Neural cell (in vitro differentiated cells): Measurements from ENCODE around the gene EBF3. TPM values are rescaled to one million over a fixed set of nuclear protein-coding genes. Genes with fewer than 3 reads are reported as not detected.
A peak's percentile ranks its signal among the peaks of the same experiment; 100 is the strongest.

Source experiments
- H2AFZ ChIP-seq: fragments of 200-600, 300-800 bp; sonication (generic), shearing (Covaris generic); 2 replicates; pipeline ENCODE4 v1.6.0; 2014; ENCODE audit warnings: low read depth, mild to moderate bottlenecking, antibody characterized with exemption, low read length, moderate library complexity
- H3F3A ChIP-seq: fragments of 200-600 bp; shearing (Covaris generic); 2 replicates; pipeline ENCODE4 v1.6.1; 2016; ENCODE audit warnings: mild to moderate bottlenecking, moderate library complexity, mixed read lengths, antibody characterized with exemption, low read length; ENCODE audit not compliant: insufficient read depth, poor library complexity, severe bottlenecking
- H3K27ac ChIP-seq: fragments of 200-600, 300-800 bp; sonication (generic), shearing (Covaris generic); 2 replicates; pipeline ENCODE4 v1.5.1; 2014; ENCODE audit warnings: mild to moderate bottlenecking, low read length, moderate library complexity
- H3K27me3 ChIP-seq: fragments of 300-800, 200-600 bp; sonication (generic), shearing (Covaris generic); 2 replicates; pipeline ENCODE4 v1.6.0; 2014; ENCODE audit warnings: mild to moderate bottlenecking, low read depth, low read length, moderate library complexity; ENCODE audit not compliant: insufficient read depth
- H3K36me3 ChIP-seq: fragments of 300-800, 200-600 bp; sonication (generic), shearing (Covaris generic); 2 replicates; pipeline ENCODE4 v1.5.1; 2014; ENCODE audit warnings: mild to moderate bottlenecking, antibody characterized with exemption, low read length, moderate library complexity; ENCODE audit not compliant: insufficient read depth
- H3K4me2 ChIP-seq: fragments of 300-800, 200-600 bp; sonication (generic), shearing (Covaris generic); 2 replicates; pipeline ENCODE4 v1.6.0; 2014; ENCODE audit warnings: mild to moderate bottlenecking, low read length
- H3K4me3 ChIP-seq: fragments of 300-800, 200-600 bp; sonication (generic), shearing (Covaris generic); 2 replicates; pipeline ENCODE4 v1.5.1; 2014; ENCODE audit warnings: mild to moderate bottlenecking, low read length, moderate library complexity
- H3K79me2 ChIP-seq: fragments of 200-600 bp; shearing (Covaris generic); replicated peaks from 2 replicates; pipeline ENCODE4 v1.6.0; 2014; ENCODE audit warnings: mild to moderate bottlenecking, low read length, moderate library complexity; ENCODE audit not compliant: insufficient read depth
- H3K9ac ChIP-seq: fragments of 300-800, 200-600 bp; sonication (generic), shearing (Covaris generic); 2 replicates; pipeline ENCODE4 v1.6.1; 2016; ENCODE audit warnings: mild to moderate bottlenecking, low read length, mixed read lengths
- H3K9me2 ChIP-seq: fragments of 200-600 bp; shearing (Covaris generic); 2 replicates; pipeline ENCODE4 v1.6.1; 2016; ENCODE audit warnings: mild to moderate bottlenecking, low read length, mixed read lengths; ENCODE audit not compliant: insufficient read depth
- H3K9me3 ChIP-seq: fragments of 200-600, 300-800 bp; sonication (generic), shearing (Covaris generic); 2 replicates; pipeline ENCODE4 v1.6.1; 2016; ENCODE audit warnings: mild to moderate bottlenecking, mixed run types, low read length, moderate library complexity, mixed read lengths
- H4K20me1 ChIP-seq: fragments of 200-600 bp; shearing (Covaris generic); 2 replicates; pipeline ENCODE4 v1.6.1; 2016; ENCODE audit warnings: mild to moderate bottlenecking, mixed run types; ENCODE audit not compliant: insufficient read depth
- EP300 ChIP-seq: fragments of 450-650 bp; conservative IDR thresholded peaks from 2 replicates; pipeline ENCODE4 v1.6.1; 2014; ENCODE audit warnings: antibody characterized with exemption, mild to moderate bottlenecking, moderate library complexity; ENCODE audit not compliant: poor library complexity, severe bottlenecking
- EZH2 ChIP-seq: fragments of 200-600, 300-800 bp; shearing (Covaris generic), sonication (generic); IDR thresholded peaks from 2 replicates; pipeline ENCODE4 v1.6.1; 2014; ENCODE audit warnings: antibody characterized with exemption, low read length, borderline replicate concordance, mild to moderate bottlenecking; ENCODE audit not compliant: insufficient read depth, poor library complexity, severe bottlenecking
- MXI1 ChIP-seq: fragments of 450-650 bp; conservative IDR thresholded peaks from 2 replicates; pipeline ENCODE4 v1.6.1; 2014; ENCODE audit warnings: antibody characterized with exemption, mild to moderate bottlenecking; ENCODE audit not compliant: poor library complexity, severe bottlenecking
- POLR2AphosphoS5 ChIP-seq: IDR thresholded peaks from 2 replicates; pipeline ENCODE4 v1.6.1; 2012
- RAD21 ChIP-seq: fragments of 450-650 bp; conservative IDR thresholded peaks from 2 replicates; pipeline ENCODE4 v1.6.1; 2014; ENCODE audit warnings: antibody characterized with exemption, mild to moderate bottlenecking, moderate library complexity
- REST ChIP-seq: IDR thresholded peaks from 2 replicates; pipeline ENCODE4 v1.6.1; 2012; ENCODE audit warnings: borderline replicate concordance
- SMC3 ChIP-seq: fragments of 450-650 bp; conservative IDR thresholded peaks from 2 replicates; pipeline ENCODE4 v1.6.1; 2014; ENCODE audit warnings: antibody characterized with exemption, mild to moderate bottlenecking, moderate library complexity; ENCODE audit not compliant: poor library complexity
- TAF1 ChIP-seq: IDR thresholded peaks from 2 replicates; pipeline ENCODE4 v1.6.1; 2012; ENCODE audit warnings: low read depth
- polyA plus RNA-seq: library from polyadenylated mRNA; depleted of rRNA; stranded (reverse); fragments of >200 nt; gene quantifications from 2 replicates; pipeline ENCODE4 v1.2.3, GENCODE V29; 2014
- TF ChIP-seq, protein P1 (sequence below): fragments of 450-650 bp; IDR thresholded peaks from 2 replicates; pipeline ENCODE4 v1.5.1; 2014; ENCODE audit warnings: antibody characterized with exemption, mild to moderate bottlenecking, moderate library complexity; ENCODE audit not compliant: poor library complexity, severe bottlenecking

The EBF3 gene
- polyA plus RNA-seq, 1 donor from 2014 or later = 0.38 TPM

GRCh38 chr10:129972145-129972965 lies 8.3 kb upstream of the EBF3 start:
- TF ChIP-seq TAF1 (no peak), RAD21 (no peak), EZH2 (peak; percentile 67), REST (no peak)
- Histone ChIP-seq H3K27ac (no peak overlapping the region), H3K9ac (no peak overlapping the region), H2AFZ (no peak overlapping the region), H3K4me3 (peak overlapping the region; percentile 24), H4K20me1 (no peaks in the 10 kb centered on the region), H3K9me2 (no peaks in the 10 kb centered on the region), H3K4me2 (no peak overlapping the region), H3K9me3 (no peaks in the 10 kb centered on the region), H3K79me2 (no peaks in the 10 kb centered on the region), H3F3A (no peaks in the 10 kb centered on the region), H3K36me3 (no peaks in the 10 kb centered on the region), H3K27me3 (peaks cover 93% of the 10 kb centered on the region)

DNA sequence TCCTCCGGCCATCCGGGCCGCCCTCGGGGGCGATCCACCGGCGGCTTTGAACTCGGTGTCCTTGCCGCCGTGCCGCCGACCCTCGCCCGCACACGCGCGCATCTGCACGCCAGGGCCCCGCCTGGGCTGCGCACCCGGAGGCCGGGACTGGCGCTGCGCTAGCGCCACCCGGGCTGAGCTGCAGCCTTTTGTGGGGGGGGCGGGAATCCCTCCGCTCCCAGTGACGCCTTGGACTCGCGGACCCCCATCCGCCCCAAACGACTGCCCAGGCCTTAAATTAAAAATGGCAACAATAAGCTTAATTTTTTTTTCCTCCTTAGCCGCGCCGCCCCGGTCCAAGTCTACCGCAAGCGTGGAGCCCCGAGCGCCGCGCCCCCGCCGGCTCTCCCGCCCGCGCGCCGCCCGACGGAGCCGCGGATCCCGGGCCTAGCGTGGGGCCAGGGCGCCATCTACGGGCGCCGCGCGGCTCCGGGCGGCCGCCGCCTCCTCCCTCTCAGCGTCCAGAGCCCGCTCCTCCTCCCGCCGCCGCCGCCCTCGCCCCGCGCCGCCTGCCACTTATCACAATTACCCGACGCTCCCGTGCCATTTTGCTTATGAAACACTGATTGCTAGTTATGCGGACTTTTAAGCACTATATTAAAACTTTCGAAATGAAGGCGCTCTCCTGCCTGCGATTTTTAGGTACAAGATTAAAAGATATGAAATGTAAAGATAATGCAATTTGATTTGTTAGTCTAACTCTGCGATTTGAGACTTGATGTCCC lies 7.5 kb upstream of the EBF3 start:
- Histone ChIP-seq H2AFZ (no peak overlapping the region), H3K36me3 (no peaks in the 10 kb centered on the region), H3K9me2 (no peaks in the 10 kb centered on the region), H4K20me1 (no peaks in the 10 kb centered on the region), H3K27ac (no peak overlapping the region), H3K4me2 (no peak overlapping the region), H3K27me3 (peaks cover 96% of the 10 kb centered on the region), H3K9me3 (no peaks in the 10 kb centered on the region), H3K9ac (peak overlapping the region; percentile 31), H3F3A (no peaks in the 10 kb centered on the region), H3K79me2 (no peaks in the 10 kb centered on the region), H3K4me3 (peak overlapping the region; percentile 63)
- TF ChIP-seq MXI1 (peak; percentile 35), REST (no peak), SMC3 (peak; percentile 81), EP300 (no peak), RAD21 (peak; percentile 84), EZH2 (no peak), POLR2AphosphoS5 (no peak), TAF1 (no peak)
- TF ChIP-seq, protein P1, sequence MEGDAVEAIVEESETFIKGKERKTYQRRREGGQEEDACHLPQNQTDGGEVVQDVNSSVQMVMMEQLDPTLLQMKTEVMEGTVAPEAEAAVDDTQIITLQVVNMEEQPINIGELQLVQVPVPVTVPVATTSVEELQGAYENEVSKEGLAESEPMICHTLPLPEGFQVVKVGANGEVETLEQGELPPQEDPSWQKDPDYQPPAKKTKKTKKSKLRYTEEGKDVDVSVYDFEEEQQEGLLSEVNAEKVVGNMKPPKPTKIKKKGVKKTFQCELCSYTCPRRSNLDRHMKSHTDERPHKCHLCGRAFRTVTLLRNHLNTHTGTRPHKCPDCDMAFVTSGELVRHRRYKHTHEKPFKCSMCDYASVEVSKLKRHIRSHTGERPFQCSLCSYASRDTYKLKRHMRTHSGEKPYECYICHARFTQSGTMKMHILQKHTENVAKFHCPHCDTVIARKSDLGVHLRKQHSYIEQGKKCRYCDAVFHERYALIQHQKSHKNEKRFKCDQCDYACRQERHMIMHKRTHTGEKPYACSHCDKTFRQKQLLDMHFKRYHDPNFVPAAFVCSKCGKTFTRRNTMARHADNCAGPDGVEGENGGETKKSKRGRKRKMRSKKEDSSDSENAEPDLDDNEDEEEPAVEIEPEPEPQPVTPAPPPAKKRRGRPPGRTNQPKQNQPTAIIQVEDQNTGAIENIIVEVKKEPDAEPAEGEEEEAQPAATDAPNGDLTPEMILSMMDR = peak; percentile 78
